ENCODE results near the gene GALNT14.
A peak's percentile ranks its signal among the peaks of the same experiment; 100 is the strongest.
"Not testable (repeated sequence)": the region's sequence is repeated elsewhere in the genome, so short reads cannot be mapped to it uniquely, and the experiment has no call there.

Gene GALNT14, protein sequence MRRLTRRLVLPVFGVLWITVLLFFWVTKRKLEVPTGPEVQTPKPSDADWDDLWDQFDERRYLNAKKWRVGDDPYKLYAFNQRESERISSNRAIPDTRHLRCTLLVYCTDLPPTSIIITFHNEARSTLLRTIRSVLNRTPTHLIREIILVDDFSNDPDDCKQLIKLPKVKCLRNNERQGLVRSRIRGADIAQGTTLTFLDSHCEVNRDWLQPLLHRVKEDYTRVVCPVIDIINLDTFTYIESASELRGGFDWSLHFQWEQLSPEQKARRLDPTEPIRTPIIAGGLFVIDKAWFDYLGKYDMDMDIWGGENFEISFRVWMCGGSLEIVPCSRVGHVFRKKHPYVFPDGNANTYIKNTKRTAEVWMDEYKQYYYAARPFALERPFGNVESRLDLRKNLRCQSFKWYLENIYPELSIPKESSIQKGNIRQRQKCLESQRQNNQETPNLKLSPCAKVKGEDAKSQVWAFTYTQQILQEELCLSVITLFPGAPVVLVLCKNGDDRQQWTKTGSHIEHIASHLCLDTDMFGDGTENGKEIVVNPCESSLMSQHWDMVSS

DNA sequence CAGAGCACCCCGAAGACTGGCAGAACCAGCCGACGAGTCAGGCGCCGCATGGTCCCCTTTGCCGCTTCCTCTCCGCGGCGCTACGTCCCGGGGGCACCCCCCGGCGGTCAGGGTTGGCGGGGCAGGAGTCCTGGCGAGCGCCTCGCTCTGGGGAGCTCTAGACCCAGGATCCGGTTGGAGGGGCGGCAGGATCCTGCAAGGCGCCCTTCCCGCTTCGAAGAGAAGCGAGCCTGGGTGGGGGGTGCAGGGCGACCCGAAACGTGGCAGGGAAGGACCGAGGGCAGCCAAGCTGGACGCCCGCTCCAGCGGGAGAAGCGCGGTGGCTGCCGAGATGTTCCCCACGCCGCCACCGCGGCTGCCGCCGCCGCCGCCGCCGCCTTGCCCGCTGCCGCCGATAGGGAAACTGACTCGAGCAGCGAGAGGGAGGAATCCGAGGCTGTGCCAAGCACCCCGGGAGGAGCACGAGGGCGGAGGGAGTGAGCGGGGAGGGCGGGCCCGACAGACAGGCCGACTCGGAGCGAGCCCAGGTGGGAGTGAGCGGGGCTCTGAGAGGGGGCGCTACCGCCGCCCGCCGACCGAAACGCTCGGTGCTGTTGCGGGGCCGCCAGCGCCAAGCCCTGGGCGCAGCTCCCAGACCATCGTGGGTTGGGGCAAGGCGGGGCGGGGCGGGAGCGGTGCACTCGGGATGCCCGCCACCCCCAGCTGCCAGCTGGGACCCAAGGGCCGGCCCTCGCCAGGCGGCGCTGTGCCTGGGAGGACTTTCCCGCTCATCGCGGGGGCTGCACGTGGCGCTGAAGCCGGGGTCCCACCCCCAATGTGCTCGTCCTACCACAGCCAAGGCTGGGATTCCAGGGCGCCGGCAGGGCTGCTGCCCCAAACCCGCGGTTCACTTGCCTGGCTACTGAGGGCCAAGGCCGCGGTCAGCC, at the start of gene GALNT14:
Gene GALNT14 (minus strand): TSS at position 404 of the 926 bp plus-strand sequence. CDS start 354 bp downstream, at position 50.
- no peak for DNase-seq

DNA sequence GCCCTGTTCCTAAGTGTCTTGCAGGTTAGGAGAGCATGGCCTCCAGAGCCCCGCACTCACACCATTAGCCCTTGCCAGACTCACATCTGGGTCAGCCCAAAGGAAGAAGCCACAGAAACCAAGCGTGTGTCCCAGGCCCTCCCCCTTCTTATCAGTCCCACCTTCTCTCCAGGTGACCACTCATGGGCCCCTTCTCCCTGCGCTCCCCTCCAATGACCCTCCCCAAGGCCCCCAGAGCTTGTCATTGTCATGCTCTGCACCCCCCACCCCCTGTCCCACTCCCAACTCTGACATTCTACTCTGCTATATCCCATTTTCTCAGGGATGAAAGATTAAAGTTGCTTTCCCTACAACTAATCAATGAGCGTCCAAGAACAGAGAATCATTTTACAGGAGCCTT, 48.9 kb upstream of the GALNT14 start:
- DNase-seq = no peak

DNA sequence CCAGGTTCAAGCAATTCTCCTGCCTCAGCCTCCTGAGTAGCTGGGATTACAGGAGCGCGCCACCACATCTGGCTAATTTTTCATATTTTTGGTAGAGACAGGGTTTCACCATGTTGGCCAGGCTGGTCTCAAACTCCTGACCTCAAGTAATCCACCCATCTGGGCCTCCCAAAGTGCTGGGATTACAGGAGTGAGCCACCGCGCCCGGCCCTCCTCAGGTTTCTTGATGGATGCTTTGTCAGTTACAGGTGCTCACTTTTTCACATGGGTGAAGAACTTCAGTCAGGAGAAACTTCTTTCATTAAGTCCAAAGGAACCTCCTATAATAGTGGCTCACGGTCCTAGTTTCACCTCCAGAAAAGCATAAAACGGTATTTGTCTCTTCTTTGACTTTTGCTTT, 45.7 kb upstream of the GALNT14 start:
- DNase-seq = not testable (repeated sequence)

DNA sequence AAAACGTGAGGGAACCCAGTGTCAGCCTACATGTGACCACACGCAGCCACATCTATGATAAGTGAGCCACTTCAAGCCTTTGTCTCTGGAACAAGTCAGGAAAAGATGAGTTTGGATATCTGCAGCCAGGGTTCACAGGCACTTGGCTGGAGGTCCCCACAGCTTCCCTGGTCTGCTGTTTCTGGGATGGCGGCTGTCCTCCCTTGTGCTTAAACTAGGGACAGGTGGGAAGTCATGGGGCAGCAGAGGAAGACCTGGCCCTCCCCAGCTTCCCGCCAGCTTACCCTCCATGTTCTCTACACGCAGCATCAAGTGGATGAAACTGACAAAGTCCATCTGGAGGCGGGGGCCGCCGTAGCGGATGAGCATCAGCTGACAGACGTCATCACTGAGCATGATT, 38.5 kb upstream of the GALNT14 start:
- DNase-seq = no peak

DNA sequence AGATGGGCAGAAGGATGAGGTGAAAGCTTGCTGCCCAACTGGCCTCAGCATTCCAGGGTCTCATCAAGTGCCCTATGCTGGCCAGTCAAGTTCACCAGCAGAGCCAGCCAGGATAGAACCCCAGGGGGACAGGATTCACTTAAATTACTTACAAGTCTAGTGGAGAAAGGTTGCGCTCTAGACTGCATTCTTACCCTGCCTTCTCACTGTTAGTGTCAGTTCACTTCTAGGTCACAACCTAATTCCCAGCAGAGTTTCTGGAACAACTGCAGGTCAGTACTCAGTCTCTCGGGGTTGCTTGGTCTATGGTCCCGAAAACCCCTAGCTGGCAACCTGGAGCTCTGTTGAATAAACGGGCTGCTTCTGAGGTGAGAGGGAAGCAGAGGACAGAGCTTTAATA, 32.9 kb upstream of the GALNT14 start:
- DNase-seq = no peak

DNA sequence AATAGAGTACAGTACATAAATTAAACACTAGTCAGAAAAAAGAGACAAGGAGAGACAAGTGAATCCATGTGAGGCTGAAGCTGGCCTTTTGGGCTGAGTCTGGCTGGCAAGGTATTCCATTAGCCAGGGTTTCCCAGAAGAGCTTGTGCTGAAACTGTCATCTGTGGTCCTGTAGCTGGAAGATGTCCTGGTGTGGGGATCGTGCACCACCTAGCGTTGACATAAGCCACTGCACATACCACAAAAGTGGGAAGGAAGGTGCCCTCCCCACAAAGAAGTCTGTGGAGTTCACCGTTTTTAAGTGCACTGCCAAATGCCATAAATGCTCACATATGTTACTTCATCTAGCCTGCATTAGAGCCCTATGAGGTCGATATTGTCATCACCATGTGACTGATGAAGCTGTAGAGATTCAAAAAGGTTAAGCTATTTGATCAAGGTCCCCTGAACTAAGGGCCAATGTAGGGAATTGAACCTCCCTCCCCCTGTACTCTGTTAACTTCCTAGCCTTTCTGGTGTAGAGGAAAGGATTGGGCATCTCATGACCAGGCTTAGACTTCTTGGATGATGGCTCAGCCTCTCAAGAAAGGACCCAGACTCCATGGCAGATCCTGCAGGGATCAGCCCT, 31.9 kb upstream of the GALNT14 start:
- DNase-seq = peak; percentile 53

DNA sequence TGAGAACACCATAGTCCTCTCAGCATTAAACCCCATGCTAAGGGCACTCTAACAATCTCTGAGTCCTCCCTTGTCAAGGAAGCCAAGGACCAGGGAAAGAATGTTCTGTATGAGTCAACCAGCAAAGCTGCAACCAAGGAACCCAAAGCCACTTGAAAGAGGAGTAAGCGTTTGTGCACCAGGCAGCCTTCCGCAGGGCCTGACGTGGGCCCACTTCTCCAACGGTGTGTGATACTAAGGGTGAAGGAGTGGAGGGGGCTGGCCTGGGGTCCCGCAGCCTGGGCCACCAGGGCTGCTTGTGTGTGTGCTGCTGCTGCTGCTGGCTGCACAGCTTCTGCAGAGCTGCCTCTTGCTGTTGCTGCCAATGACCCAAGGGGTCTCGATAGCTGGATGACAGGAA, 30.1 kb upstream of the GALNT14 start:
- DNase-seq = no peak

GRCh38 chr2:31166925-31167324, 28.7 kb upstream of the GALNT14 start:
- DNase-seq = no peak

DNA sequence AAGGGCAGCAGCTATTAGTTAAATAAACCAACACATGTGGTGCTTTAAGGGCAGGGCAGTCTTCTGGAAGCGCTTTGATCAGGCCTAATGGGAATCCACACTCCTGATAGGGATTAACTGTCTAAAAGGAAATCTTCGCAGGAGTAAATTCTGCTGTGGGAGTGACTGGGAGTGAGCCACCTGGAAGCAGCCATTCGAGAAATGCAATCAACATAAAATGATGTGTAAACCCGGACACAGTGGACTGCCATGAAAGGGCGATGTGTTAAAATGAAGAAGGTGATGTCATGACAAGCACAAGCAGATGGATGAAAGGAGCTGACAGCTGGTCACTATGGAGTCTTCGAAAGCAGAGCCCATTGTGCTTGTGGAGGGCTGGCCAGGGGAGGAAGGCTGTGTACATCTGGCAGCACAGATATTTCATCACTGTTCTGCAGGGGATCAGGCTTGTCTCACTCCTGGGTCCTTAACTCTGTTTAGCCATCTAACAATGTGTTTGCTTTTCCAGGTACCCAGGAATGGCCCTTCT, 24.8 kb upstream of the GALNT14 start:
- no peak for DNase-seq

DNA sequence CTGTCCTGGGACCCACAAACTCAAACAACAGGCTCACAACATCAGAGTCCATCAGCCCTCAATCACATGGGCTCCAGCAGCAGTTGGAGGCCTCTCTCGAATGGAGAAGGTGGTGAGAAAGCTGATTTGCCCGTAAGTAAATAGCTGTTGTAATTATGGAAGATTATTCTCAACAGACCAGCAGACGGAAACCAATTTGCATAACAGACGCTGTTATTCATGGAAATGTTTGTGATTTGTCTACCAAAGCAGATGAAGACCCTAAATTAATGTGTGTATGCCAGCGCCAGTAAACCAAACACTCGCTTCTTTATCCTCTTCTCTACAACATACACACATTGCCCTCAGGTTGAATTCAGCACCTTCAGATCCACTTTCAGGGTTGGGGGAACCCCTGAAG, 23.4 kb upstream of the GALNT14 start:
- no peak for DNase-seq

GRCh38 chr2:31151501-31151900, 13.3 kb upstream of the GALNT14 start:
- no peak for DNase-seq

DNA sequence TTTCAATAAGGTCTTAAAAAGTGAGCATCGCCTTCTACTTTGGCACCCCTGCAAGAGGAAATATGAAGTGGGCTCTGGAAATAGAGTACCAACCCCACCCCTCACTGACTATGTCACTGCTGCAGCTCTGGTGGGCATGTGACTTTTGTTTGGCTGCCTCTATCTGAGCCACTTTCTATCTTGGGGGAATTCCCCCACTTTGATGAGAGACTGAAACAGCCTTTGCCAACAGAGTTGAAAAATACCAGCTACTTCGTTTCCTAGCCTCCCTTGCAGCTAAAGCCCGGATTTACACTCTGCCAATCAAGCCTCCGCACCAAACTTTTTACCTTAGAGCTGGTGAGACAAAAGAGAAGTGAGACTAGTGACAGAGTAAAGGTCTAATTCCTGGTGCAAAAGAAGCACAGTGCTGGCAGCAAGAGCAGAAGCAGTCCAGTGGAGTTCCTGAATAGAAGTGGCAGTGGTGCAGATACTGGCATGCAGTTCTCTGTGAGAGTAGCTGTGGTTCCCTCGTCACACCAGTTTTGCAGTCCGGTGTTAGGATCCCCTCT, 12.0 kb upstream of the GALNT14 start:
- no peak for DNase-seq

DNA sequence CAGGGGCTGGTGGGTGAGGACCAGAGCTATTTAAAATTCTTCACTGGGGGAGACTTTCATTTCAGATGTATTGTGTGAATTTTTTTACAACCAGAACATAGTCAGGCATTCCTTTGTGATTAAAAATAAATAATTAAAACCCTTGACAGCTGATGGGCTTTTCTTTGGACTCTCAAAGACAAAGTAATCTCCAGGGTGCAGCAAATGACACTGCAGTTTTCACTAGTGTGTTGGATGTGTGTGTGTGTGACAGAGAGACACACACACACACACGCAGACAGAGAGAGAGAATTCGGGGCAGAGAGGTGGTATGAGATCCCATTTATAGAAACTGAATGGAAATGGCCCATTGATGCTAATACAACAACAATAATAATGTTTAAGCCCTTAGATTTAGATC, 10.3 kb upstream of the GALNT14 start:
- DNase-seq = no peak

- DNase-seq = no peak
These were observed 9.4 kb upstream of the GALNT14 start for GRCh38 chr2:31147645-31148044.

DNA sequence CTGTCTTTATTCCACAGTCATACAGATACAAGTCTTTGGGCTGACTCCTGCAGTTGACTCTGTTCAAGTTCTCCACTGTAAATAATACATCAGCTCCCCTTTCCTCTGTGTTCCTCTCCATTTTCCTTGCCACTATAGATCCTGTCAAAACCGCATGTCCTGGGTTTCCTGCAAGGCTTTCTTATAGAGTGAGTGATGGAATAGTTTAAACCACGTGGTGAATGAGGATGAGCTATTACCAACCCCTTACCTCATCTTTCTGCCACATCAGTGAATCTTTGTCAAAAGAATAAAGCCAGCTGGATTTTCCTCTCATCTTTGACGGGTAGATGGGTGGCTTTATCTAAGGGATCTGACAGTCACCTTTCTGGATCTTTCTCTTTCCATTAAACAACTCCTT, 3.9 kb upstream of the GALNT14 start:
- DNase-seq = no peak

DNA sequence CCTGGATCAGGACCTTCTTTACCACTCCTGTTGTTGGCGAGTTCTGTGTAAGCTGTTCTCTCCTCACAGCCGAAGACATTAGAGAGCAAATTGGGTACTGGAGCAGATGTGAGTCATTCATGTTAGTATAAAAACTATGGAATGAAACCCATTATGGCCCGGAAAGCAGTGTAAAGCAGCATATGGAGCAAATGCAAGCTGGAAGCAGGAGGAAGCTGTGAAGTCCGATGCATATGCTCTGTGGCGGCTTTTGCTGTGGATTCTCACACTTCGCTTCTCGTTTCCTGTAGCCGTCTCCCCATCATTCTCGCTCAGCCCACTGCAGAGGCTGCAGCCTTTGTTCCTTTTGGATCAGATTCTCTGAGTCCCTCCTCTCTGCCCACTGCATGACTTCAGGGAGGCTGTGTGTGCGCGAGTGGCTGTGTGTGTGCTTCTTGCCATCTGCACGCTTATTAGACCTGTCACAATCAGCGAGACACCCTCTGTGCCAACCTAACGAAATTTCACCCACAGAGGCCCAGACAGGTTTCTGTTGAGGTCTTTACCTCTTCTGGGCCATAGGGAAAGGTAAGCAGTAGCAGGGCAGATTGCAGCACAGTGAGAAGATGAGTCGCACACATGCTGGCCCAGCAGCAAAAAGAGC, 3.3 kb upstream of the GALNT14 start:
- no peak for DNase-seq

DNA sequence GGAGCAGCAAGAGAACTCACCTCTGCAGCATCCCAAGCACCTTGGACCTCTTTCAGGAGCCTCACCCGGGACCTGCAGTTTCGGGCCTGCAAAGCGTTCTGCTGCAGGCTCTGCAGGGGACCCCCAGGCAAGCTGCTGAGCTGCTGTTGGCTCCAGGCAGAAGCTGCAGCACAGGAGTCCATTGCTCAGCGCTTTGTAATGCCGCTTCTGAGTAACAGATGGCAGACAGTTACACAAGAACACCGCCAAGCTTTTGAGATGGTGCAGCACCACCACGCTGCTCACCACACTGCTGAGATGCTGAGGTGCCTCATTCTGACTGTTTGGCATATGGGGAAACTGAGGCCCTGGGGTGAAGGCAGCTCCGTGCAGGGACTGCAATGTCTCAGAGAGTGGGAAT, 1.9 kb upstream of the GALNT14 start:
- DNase-seq = no peak

GRCh38 chr2:31139671-31140070, 1.4 kb upstream of the GALNT14 start:
- DNase-seq = no peak

- no peak for DNase-seq
These were observed 816 bp downstream of the GALNT14 start for GRCh38 chr2:31137211-31138036.

DNA sequence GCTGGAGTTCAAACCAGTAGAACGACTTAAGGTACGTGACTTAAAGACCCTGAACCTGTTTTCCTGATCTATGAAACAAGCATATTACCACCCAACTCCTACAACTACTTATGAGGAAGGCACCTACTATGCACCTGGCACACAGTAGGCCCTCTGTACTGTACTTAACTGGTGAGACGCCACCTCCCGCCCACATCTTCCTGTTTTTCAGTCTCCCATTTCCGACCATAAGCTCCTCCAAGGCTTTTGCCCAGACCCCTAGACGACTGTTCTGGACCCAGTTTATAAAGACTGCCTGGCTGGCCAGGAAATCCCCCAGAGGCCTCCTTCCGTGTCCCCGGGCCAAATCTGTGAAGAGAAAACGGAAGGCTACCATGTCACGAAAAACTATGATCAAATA, 1.5 kb downstream of the GALNT14 start:
- no peak for DNase-seq

DNA sequence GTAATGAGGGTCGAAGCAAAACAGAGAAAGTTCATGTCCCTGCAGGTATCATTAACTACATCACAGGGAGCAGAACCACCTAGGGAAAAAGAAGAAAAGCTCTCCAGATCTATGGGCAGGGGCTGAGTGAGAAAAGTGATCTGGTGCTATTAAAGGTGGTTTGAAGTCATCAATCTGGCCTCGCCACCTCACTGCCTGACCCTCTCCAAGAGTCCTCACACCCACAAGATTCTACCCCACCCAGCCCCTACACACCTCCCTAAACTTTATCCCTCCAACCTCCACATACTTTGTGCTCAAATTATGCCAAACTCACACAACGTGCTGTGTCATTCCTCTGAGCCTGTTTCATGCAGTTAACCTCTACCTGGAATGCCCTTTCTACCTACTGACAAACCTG, 2.2 kb downstream of the GALNT14 start:
- no peak for DNase-seq
